Lung (tissue), 12 donors: ENCODE data around the gene STAC3. TPM values are rescaled to one million over a fixed set of nuclear protein-coding genes. Genes with fewer than 3 reads are reported as not detected.
A peak's percentile ranks its signal among the peaks of the same experiment; 100 is the strongest.

Experiments
- ATAC-seq: fragments of 200-7000 bp; cut with Tn5 transposase; one replicate; pipeline ENCODE4 v1.9.1; 2020; ENCODE audit warnings: moderate number of reproducible peaks; ENCODE audit not compliant: insufficient read depth, low FRiP score
- DNase-seq, 3 donors: peaks; one replicate each; pipeline ENCODE4 v3.0.0-alpha.2; 2013 to 2017
- H3K27ac ChIP-seq, 2 donors: one replicate each; pipeline ENCODE4 v1.5.1; 2013; ENCODE audit warnings: mild to moderate bottlenecking in 2 of 2, moderate library complexity in 2 of 2, control low read depth in 1 of 2, inconsistent platforms in 1 of 2, low read depth in 1 of 2, low read length in 1 of 2
- H3K27me3 ChIP-seq, 3 donors: one replicate each; pipeline ENCODE4 v1.5.1; 2013; ENCODE audit warnings: low read length in 2 of 3; ENCODE audit not compliant: control insufficient read depth in 3 of 3, insufficient read depth in 3 of 3
- H3K36me3 ChIP-seq, 4 donors: one replicate each; pipeline ENCODE4 v1.5.1; 2013; ENCODE audit warnings: low read length in 4 of 4, mild to moderate bottlenecking in 1 of 4, moderate library complexity in 1 of 4; ENCODE audit not compliant: control insufficient read depth in 4 of 4, insufficient read depth in 4 of 4
- H3K4me1 ChIP-seq, 5 donors: one replicate each; pipeline ENCODE4 v1.5.1; 2013; ENCODE audit warnings: low read length in 5 of 5, mild to moderate bottlenecking in 2 of 5, moderate library complexity in 1 of 5; ENCODE audit not compliant: control insufficient read depth in 5 of 5, insufficient read depth in 5 of 5
- H3K4me3 ChIP-seq: one replicate; pipeline ENCODE4 v1.5.1; 2013; ENCODE audit warnings: mild to moderate bottlenecking, control low read depth, moderate library complexity
- H3K9ac ChIP-seq, 2 donors: one replicate each; pipeline ENCODE4 v1.5.1; 2013; ENCODE audit warnings: low read length in 2 of 2, control low read depth in 1 of 2; ENCODE audit not compliant: insufficient read depth in 1 of 2
- H3K9me3 ChIP-seq, 4 donors: one replicate each; pipeline ENCODE4 v1.5.1; 2013; ENCODE audit warnings: low read length in 3 of 4, mild to moderate bottlenecking in 1 of 4, moderate library complexity in 1 of 4; ENCODE audit not compliant: control insufficient read depth in 4 of 4, insufficient read depth in 3 of 4
- CTCF ChIP-seq: IDR thresholded peaks from 2 replicates; pipeline ENCODE4 v1.5.1; 2012; ENCODE audit warnings: mild to moderate bottlenecking; ENCODE audit errors: control extremely low read depth, extremely low read depth
- WGBS, 2 donors: extraction: QIAGEN DNeasy Blood & Tissue Kit; methylation state at CpG; one replicate each; pipeline ENCODE4 v1.1.7; 2013; 5-methylcytosine and 5-hydroxymethylcytosine counted together
- polyA plus RNA-seq, 2 donors: library from polyadenylated mRNA; stranded (reverse); fragments of 200-250 nt; gene quantifications; one replicate each; pipeline ENCODE4 v1.2.1, GENCODE V29; 2013
- total RNA-seq, 2 donors: library from RNA; depleted of rRNA in 1 of 2; stranded (reverse); fragments of >200 nt in 1 of 2; gene quantifications; one replicate each; pipeline ENCODE4 v1.2.1, GENCODE V29; 2014 to 2021
- donor health status: control.
- donor health status: control.
- donor health status: Bipolar disorder and iron deficiency.
- donor health status: healthy.
- donor health status: DM: yes; HTN: yes; CAD: no.

The STAC3 gene
- total and polyA plus RNA-seq, 4 donors: 1.7 to 7.4 (median 6.4) TPM

GRCh38 chr12:57221169-57221917 is 29.6 kb downstream of the STAC3 start:
- Histone ChIP-seq H3K36me3 (no peaks in the 10 kb centered on the region), H3K9me3 (peaks cover 0 to 4% (median 0%) of the 10 kb centered on the region in 4 donors), H3K4me3 (no peak overlapping the region), H3K27me3 (peaks cover 9 to 85% (median 63%) of the 10 kb centered on the region in 3 donors), H3K4me1 (peaks cover 0 to 37% (median 6%) of the 10 kb centered on the region in 5 donors), H3K9ac (no peak overlapping the region), H3K27ac (no peak overlapping the region)
- DNase-seq (no peak), ATAC-seq (no peak)
- WGBS, 2 donors: 14 to 15% methylated on average over 24 of the region's 24 CpGs
- TF ChIP-seq CTCF: no peak

- Histone ChIP-seq H3K4me1 (peaks cover 0 to 36% (median 10%) of the 10 kb centered on the region in 5 donors), H3K36me3 (no peaks in the 10 kb centered on the region), H3K4me3 (no peak overlapping the region), H3K27ac (no peak overlapping the region), H3K27me3 (peaks cover 6 to 80% (median 65%) of the 10 kb centered on the region in 3 donors), H3K9me3 (peaks cover 0 to 4% (median 0%) of the 10 kb centered on the region in 4 donors), H3K9ac (no peak overlapping the region)
- no peak for ATAC-seq
- DNase-seq: no peak
- 44 to 46% methylated on average over 1 of the region's 1 CpG for WGBS, 2 donors
- no peak for TF ChIP-seq CTCF
These were observed 30.2 kb downstream of the STAC3 start for GRCh38 chr12:57220770-57221168.

GRCh38 chr12:57219993-57220754 is 30.8 kb downstream of the STAC3 start:
- ATAC-seq (no peak), DNase-seq (peak in 1 of 3 donors; percentile 40)
- Histone ChIP-seq H3K9me3 (peaks cover 0 to 4% (median 0%) of the 10 kb centered on the region in 4 donors), H3K9ac (no peak overlapping the region), H3K4me3 (no peak overlapping the region), H3K27ac (no peak overlapping the region), H3K27me3 (peaks cover 4 to 84% (median 66%) of the 10 kb centered on the region in 3 donors), H3K4me1 (peaks cover 0 to 37% (median 12%) of the 10 kb centered on the region in 5 donors), H3K36me3 (no peaks in the 10 kb centered on the region)
- WGBS, 2 donors: 7 to 8% methylated on average over 20 to 38 of the region's 38 CpGs
- no peak for TF ChIP-seq CTCF
